Stimulated activated CD8-positive, alpha-beta memory T cell treated with anti-CD3 and anti-CD28 coated beads, Interleukin-7, amount 100 ng/mL, for 48 hours (primary cell): Measurements from ENCODE around the gene DLGAP1.

Experiments used
- DNase-seq, 2 donors: peaks; one replicate each; pipeline ENCODE4 v3.0.0-alpha.2; 2020; ENCODE audit warnings: low read depth in 1 of 2; ENCODE audit errors: extremely low read depth in 1 of 2

The DLGAP1 gene

GRCh38 chr18:4193086-4193485 lies 262.0 kb downstream of the DLGAP1 start:
- no peak for DNase-seq

GRCh38 chr18:4181882-4182568 lies 273.1 kb downstream of the DLGAP1 start:
- DNase-seq = no peak

GRCh38 chr18:4181086-4181485 lies 274.0 kb downstream of the DLGAP1 start:
- DNase-seq = no peak

DNA sequence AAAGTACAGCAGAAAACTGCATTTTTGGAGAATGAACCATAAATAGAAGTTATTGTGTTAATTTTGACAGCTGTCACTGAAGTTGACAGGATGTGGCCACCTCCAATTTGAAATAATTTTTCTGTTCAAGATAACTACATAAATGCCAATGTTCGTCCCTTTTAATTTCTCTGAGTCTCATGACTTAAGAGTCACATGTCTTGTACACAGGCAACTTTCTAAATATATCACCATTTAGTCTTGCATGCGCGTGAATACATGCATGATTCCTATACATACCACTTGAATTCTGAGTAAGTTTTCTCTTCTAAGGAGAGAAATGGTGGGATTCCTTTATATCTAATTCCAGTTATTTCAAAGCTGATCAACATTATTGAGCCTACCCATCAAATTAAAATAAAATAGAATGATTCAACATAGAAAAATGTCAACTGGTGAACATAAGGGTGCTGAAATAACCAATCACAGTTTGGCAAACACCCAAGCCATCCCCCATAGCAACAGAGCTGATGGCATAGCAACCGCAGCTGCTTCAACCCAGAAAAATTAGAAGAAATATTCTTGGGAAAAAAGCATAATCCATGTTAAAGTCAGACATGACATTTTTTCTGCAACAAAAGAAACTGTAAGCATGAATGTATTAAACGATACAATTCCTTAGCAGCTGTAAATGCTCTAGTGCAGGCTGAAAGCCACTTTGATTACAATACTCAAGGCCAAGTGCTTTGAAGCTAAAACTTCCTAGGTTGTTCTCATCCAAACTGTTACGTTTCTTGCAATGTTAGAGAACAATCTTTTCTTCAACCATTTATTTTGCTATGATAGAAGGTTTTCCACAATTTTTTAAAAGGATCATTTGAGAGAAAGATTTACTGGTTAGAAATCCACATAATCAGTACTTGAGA lies 282.7 kb downstream of the DLGAP1 start:
- no peak for DNase-seq

GRCh38 chr18:4157352-4157751 lies 297.8 kb downstream of the DLGAP1 start:
- DNase-seq = no peak

- no peak for DNase-seq
These were observed 308.3 kb downstream of the DLGAP1 start for GRCh38 chr18:4146797-4147196.

GRCh38 chr18:4144201-4144600 lies 310.9 kb downstream of the DLGAP1 start:
- DNase-seq = no peak

DNA sequence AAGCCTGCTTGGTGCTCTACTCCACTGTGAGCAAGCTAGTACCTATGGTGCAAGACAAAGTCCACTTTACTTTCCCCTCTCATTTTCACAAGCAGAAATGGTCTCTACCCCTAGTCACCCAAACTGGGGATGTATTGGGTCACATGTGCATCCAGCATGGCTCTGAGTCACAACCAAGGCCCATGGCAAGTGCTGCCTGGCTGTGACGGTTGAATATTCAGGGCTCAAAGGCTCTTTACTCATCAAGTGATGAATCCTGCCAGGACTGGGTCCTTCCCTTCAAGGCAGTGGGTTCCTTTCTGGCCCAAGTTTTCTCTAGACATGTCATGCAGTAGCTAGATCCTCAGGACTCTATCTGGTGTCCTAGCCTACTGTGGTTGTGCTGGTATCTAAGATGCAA lies 311.5 kb downstream of the DLGAP1 start:
- no peak for DNase-seq

- DNase-seq = no peak
These were observed 312.2 kb downstream of the DLGAP1 start for GRCh38 chr18:4142876-4143275.

- no peak for DNase-seq
These were observed 320.4 kb downstream of the DLGAP1 start for GRCh38 chr18:4134700-4135099.

GRCh38 chr18:4130734-4131719 lies 324.1 kb downstream of the DLGAP1 start:
- no peak for DNase-seq

- no peak for DNase-seq
These were observed 328.2 kb downstream of the DLGAP1 start for GRCh38 chr18:4126939-4127338.

GRCh38 chr18:4125627-4126230 lies 329.4 kb downstream of the DLGAP1 start:
- no peak for DNase-seq

DNA sequence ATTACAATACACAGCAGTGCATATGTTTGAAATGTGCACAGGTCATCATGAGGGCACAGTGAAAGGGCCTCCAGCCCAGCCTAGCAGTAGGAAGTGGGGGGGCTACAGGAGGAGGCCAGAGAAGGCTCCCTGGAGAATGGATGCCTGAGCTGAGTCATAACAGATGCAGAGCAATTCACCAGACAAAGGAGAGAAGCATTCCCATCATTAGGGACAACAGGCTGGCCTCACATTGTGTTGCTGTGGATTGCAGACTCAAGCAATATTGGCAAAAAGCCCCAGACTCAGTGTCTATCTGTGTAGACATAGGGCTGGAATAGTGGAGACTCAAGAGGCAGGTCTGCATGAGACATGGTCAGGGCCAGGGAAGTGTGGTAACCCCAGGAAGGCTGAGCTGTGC lies 329.9 kb downstream of the DLGAP1 start:
- no peak for DNase-seq

GRCh38 chr18:4119813-4120212 lies 335.3 kb downstream of the DLGAP1 start:
- no peak for DNase-seq

DNA sequence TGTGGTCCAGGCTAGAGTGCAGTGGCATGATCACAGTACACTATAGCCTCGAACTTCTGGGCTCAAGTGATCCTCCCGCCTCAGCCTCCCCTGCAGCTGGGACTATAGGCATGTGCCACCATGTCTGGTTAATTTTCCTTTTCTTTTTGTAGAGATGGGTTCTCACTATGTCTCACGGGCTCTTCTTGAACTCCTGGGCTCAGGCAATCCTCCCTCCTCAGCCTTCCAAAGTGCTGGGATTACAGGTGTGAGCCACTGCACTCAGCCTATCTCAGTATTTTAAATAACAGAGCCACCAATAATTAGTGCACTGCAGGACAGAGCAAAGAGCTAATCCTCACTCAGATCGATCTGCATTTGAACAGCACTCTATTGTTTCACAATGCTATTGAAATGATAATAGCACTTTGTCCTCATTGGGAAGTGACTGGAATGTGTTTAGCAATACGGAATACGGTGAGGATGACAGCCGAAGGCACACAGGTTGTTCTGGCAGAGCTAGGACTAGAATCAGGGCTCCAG lies 335.9 kb downstream of the DLGAP1 start:
- DNase-seq = no peak

DNA sequence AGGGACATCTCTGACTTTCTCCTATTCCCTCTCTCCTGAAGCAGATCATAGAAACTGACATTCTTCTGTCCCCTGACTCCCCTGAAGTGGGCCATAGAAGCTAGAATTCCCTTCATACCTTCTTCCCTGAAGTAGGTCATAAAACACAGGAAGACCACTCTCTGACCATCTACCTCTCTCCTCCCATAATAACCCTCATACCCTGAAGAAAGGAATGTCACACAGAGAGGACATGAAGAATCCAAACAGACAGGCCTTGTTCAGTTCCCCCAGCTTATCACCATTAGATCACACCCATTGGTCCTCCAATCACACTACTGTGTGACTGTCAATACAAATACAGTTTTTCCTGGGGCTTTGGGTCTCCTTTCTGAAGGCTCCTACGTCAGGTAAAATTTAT lies 347.1 kb downstream of the DLGAP1 start:
- DNase-seq = no peak

DNA sequence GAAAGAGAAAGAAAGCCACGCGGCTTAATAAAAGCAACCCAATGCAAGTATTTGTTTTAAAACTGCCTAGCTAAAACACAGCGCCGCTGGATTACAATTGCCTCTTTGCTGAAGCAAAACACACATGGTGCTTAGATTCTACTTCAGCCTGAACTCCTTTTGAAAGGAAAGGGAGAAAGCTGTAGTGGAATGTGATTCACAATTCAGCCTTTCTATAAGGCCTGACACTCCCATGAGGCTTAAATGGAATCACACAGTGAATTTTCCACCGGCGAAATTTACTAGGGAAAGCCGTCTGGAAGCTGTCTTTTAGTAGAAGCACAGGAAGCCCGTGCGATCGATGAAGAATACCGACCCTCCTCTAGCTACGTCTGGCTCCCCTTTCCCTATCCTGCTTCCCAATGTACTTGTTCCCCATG lies 348.0 kb downstream of the DLGAP1 start:
- DNase-seq = no peak

GRCh38 chr18:4106407-4107033 lies 348.6 kb downstream of the DLGAP1 start:
- peak; percentile 13 to 46 for DNase-seq

- DNase-seq = no peak
These were observed 352.2 kb downstream of the DLGAP1 start for GRCh38 chr18:4102901-4103300.
